ENCODE measurements around the gene SLC35F3.

SLC35F3 gene

GRCh38 chr1:234127026-234127671, 222.7 kb downstream of the SLC35F3 start:
- in situ Hi-C loops (cut with MboI; ENCODE audit: low pct_unique_long_range_greater_than_20kb, low sequenced_read_pairs, unreplicated experiment), result no loop called here

GRCh38 chr1:234132795-234133194, 228.3 kb downstream of the SLC35F3 start:
- TF ChIP-seq CTCF (IDR thresholded peaks at IDR 0.05; ENCODE audit: extremely low read depth, insufficient read depth, missing control alignments), result no peak
- in situ Hi-C loops (cut with MboI; ENCODE audit: low pct_unique_long_range_greater_than_20kb, low sequenced_read_pairs, unreplicated experiment), result no loop called here
- no peak for DNase-seq (ENCODE audit: low spot score)

More at GRCh38 chr1:234127026-234127671, 222.7 kb downstream of the SLC35F3 start:
- no peak for DNase-seq (ENCODE audit: low spot score)
- TF ChIP-seq CTCF (IDR thresholded peaks at IDR 0.05; ENCODE audit: extremely low read depth, insufficient read depth, missing control alignments), result no peak

GRCh38 chr1:234134878-234135277, 230.4 kb downstream of the SLC35F3 start:
- in situ Hi-C loops (cut with MboI; ENCODE audit: low pct_unique_long_range_greater_than_20kb, low sequenced_read_pairs, unreplicated experiment), result no loop called here
- no peak for TF ChIP-seq CTCF (IDR thresholded peaks at IDR 0.05; ENCODE audit: extremely low read depth, insufficient read depth, missing control alignments)
- no peak for DNase-seq (ENCODE audit: low spot score)

- TF ChIP-seq CTCF (IDR thresholded peaks at IDR 0.05; ENCODE audit: extremely low read depth, insufficient read depth, missing control alignments), result no peak
- in situ Hi-C loops (cut with MboI; ENCODE audit: low pct_unique_long_range_greater_than_20kb, low sequenced_read_pairs, unreplicated experiment), result no loop called here
- no peak for DNase-seq (ENCODE audit: low spot score)
These were observed 231.0 kb downstream of the SLC35F3 start for GRCh38 chr1:234135501-234135900.

- TF ChIP-seq CTCF (IDR thresholded peaks at IDR 0.05; ENCODE audit: extremely low read depth, insufficient read depth, missing control alignments), result no peak
- no peak for DNase-seq (ENCODE audit: low spot score)
- in situ Hi-C loops (cut with MboI; ENCODE audit: low pct_unique_long_range_greater_than_20kb, low sequenced_read_pairs, unreplicated experiment), result no loop called here
These were observed 231.6 kb downstream of the SLC35F3 start for GRCh38 chr1:234136073-234136472.

GRCh38 chr1:234139966-234140365, 235.5 kb downstream of the SLC35F3 start:
- DNase-seq (ENCODE audit: low spot score), result no peak
- no peak for TF ChIP-seq CTCF (IDR thresholded peaks at IDR 0.05; ENCODE audit: extremely low read depth, insufficient read depth, missing control alignments)
- in situ Hi-C loops (cut with MboI; ENCODE audit: low pct_unique_long_range_greater_than_20kb, low sequenced_read_pairs, unreplicated experiment), result loop anchor here (10.0 kb wide), 1 partner anchor 175 kb away; no protein-coding TSS in a partner anchor
